OCI-LY3 (cell line): ENCODE results near the gene KCNMA1.

Source experiments
- H2AFZ ChIP-seq: fragments of 200-600, 300-600 bp; shearing (Covaris generic); 2 replicates; pipeline ENCODE4 v1.6.0; 2014; ENCODE audit warnings: antibody characterized with exemption, low read depth, low read length
- H3K27ac ChIP-seq: fragments of 200-600, 300-600 bp; sonication (generic); 2 replicates; pipeline ENCODE4 v1.5.1; 2014; ENCODE audit warnings: mild to moderate bottlenecking, low read length, moderate library complexity, mixed read lengths
- H3K27me3 ChIP-seq: fragments of 200-600, 300-600 bp; sonication (generic); 2 replicates; pipeline ENCODE4 v1.6.1; 2014; ENCODE audit warnings: low read depth, low read length, mixed read lengths
- H3K36me3 ChIP-seq: fragments of 200-600, 300-600 bp; sonication (generic); replicated peaks from 2 replicates; pipeline ENCODE3; 2014; ENCODE audit warnings: low read depth, low read length, mixed read lengths
- H3K4me1 ChIP-seq: fragments of 300-600, 200-600 bp; sonication (generic); 2 replicates; pipeline ENCODE4 v1.6.1; 2014; ENCODE audit warnings: low read length, mixed read lengths
- H3K4me2 ChIP-seq: fragments of 200-600, 300-600 bp; sonication (generic); 2 replicates; pipeline ENCODE4 v1.6.1; 2014; ENCODE audit warnings: low read length, mixed read lengths
- H3K4me3 ChIP-seq: fragments of 300-600, 200-600 bp; sonication (generic); 2 replicates; pipeline ENCODE4 v1.5.1; 2014; ENCODE audit warnings: antibody characterized with exemption, mild to moderate bottlenecking, low read length, moderate library complexity
- H3K79me2 ChIP-seq: fragments of 300-600, 200-600 bp; shearing (Covaris generic); 2 replicates; pipeline ENCODE4 v1.6.1; 2014; ENCODE audit warnings: mild to moderate bottlenecking, low read length, mixed read lengths
- H3K9ac ChIP-seq: fragments of 300-600, 200-600 bp; shearing (Covaris generic); 2 replicates; pipeline ENCODE4 v1.6.0; 2014; ENCODE audit warnings: mild to moderate bottlenecking, low read length, moderate library complexity
- H3K9me3 ChIP-seq: fragments of 200-600, 300-600 bp; shearing (Covaris generic); 2 replicates; pipeline ENCODE4 v1.6.1; 2014; ENCODE audit warnings: low read length, mixed read lengths; ENCODE audit not compliant: insufficient read depth
- H4K20me1 ChIP-seq: fragments of 200-600, 300-600 bp; sonication (generic); 2 replicates; pipeline ENCODE4 v1.6.1; 2016; ENCODE audit warnings: low read length, mixed read lengths; ENCODE audit not compliant: insufficient read depth
- CTCF ChIP-seq: fragments of 200-600, 300-600 bp; sonication (generic); IDR thresholded peaks from 2 replicates; pipeline ENCODE4 v1.5.1; 2014; ENCODE audit warnings: antibody characterized with exemption, low read length, low read depth
- EZH2phosphoT487 ChIP-seq: fragments of 200-600 bp; shearing (Covaris generic); IDR thresholded peaks from 2 replicates; pipeline ENCODE4 v1.6.1; 2018; ENCODE audit warnings: antibody characterized with exemption, mixed run types, low read depth

KCNMA1 gene

GRCh38 chr10:77005871-77006270 is 631.7 kb downstream of the KCNMA1 start:
- Histone ChIP-seq H3K9me3 (no peaks in the 10 kb centered on the region), H3K36me3 (peaks cover 3% of the 10 kb centered on the region), H2AFZ (no peak overlapping the region), H4K20me1 (no peaks in the 10 kb centered on the region), H3K4me3 (no peak overlapping the region), H3K4me2 (no peak overlapping the region), H3K27me3 (no peaks in the 10 kb centered on the region), H3K79me2 (no peaks in the 10 kb centered on the region), H3K4me1 (peaks cover 15% of the 10 kb centered on the region), H3K27ac (no peak overlapping the region), H3K9ac (no peak overlapping the region)
- TF ChIP-seq EZH2phosphoT487 (no peak), CTCF (no peak)

GRCh38 chr10:77004917-77005564 is 632.6 kb downstream of the KCNMA1 start:
- Histone ChIP-seq H4K20me1 (no peaks in the 10 kb centered on the region), H3K4me2 (no peak overlapping the region), H3K4me1 (peaks cover 11% of the 10 kb centered on the region), H3K36me3 (peaks cover 1% of the 10 kb centered on the region), H3K79me2 (no peaks in the 10 kb centered on the region), H3K4me3 (no peak overlapping the region), H2AFZ (no peak overlapping the region), H3K9me3 (no peaks in the 10 kb centered on the region), H3K27ac (no peak overlapping the region), H3K9ac (no peak overlapping the region), H3K27me3 (no peaks in the 10 kb centered on the region)
- TF ChIP-seq CTCF (peak; percentile 62), EZH2phosphoT487 (no peak)

GRCh38 chr10:77002872-77003271 is 634.7 kb downstream of the KCNMA1 start:
- H3K9me3 ChIP-seq: no peaks in the 10 kb centered on the region
- H3K9ac ChIP-seq: no peak overlapping the region
- H3K4me1 ChIP-seq: peaks cover 3% of the 10 kb centered on the region
- no peaks in the 10 kb centered on the region for H3K36me3 ChIP-seq
- H3K79me2 ChIP-seq: no peaks in the 10 kb centered on the region
- no peak overlapping the region for H3K4me2 ChIP-seq
- no peaks in the 10 kb centered on the region for H4K20me1 ChIP-seq
- no peaks in the 10 kb centered on the region for H3K27me3 ChIP-seq
- H3K27ac ChIP-seq: no peak overlapping the region
- TF ChIP-seq EZH2phosphoT487: no peak
- H2AFZ ChIP-seq: no peak overlapping the region
- no peak overlapping the region for H3K4me3 ChIP-seq

- Histone ChIP-seq H3K4me3 (no peak overlapping the region), H3K27me3 (no peaks in the 10 kb centered on the region), H3K9ac (no peak overlapping the region), H3K9me3 (no peaks in the 10 kb centered on the region), H3K36me3 (no peaks in the 10 kb centered on the region), H3K27ac (no peak overlapping the region), H2AFZ (no peak overlapping the region), H3K4me2 (no peak overlapping the region), H4K20me1 (no peaks in the 10 kb centered on the region), H3K4me1 (no peaks in the 10 kb centered on the region), H3K79me2 (no peaks in the 10 kb centered on the region)
- TF ChIP-seq CTCF (no peak), EZH2phosphoT487 (no peak)
Measured at GRCh38 chr10:77001206-77001605, 636.4 kb downstream of the KCNMA1 start.

GRCh38 chr10:76998451-76998850 is 639.2 kb downstream of the KCNMA1 start:
- Histone ChIP-seq H4K20me1 (no peaks in the 10 kb centered on the region), H3K4me3 (no peak overlapping the region), H2AFZ (no peak overlapping the region), H3K4me1 (no peaks in the 10 kb centered on the region), H3K27me3 (no peaks in the 10 kb centered on the region), H3K4me2 (no peak overlapping the region), H3K9ac (no peak overlapping the region), H3K9me3 (no peaks in the 10 kb centered on the region), H3K27ac (no peak overlapping the region), H3K36me3 (no peaks in the 10 kb centered on the region), H3K79me2 (no peaks in the 10 kb centered on the region)
- no peak for TF ChIP-seq CTCF
- TF ChIP-seq EZH2phosphoT487: no peak
